Calu3 (cell line): ENCODE results near the gene TBC1D9B. TPM values are rescaled to one million over a fixed set of nuclear protein-coding genes. Genes with fewer than 3 reads are reported as not detected.
A peak's percentile ranks its signal among the peaks of the same experiment; 100 is the strongest.

ENCODE experiments used
- BruUV-seq: library from RNA; stranded (reverse); fragments of 400-500 nt; replicated peaks from 2 replicates; lab custom pipeline; 2021; lab: Mats Ljungman, UMichigan
- CTCF ChIA-PET: fragments of 300-600 bp; sonication (Branson Sonifier 250); formaldehyde crosslinking; loops from one replicate; lab custom pipeline; 2022; ENCODE audit warnings: antibody characterized with exemption; lab: Charles Lee
- DNase-seq: peaks from one replicate; pipeline ENCODE4 v3.0.0; 2022
- H3K27ac Mint-ChIP-seq: one replicate; pipeline ENCODE4 v1.8.0; 2022; ENCODE audit warnings: mixed read lengths; ENCODE audit not compliant: unreplicated experiment
- H3K27me3 Mint-ChIP-seq: one replicate; pipeline ENCODE4 v1.8.0; 2022; ENCODE audit warnings: mixed read lengths; ENCODE audit not compliant: unreplicated experiment
- H3K36me3 Mint-ChIP-seq: one replicate; pipeline ENCODE4 v1.8.0; 2022; ENCODE audit warnings: mild to moderate bottlenecking, moderate library complexity, mixed read lengths; ENCODE audit not compliant: insufficient read depth, unreplicated experiment
- H3K4me1 Mint-ChIP-seq: one replicate; pipeline ENCODE4 v1.8.0; 2022; ENCODE audit warnings: mild to moderate bottlenecking, low read depth, mixed read lengths; ENCODE audit not compliant: unreplicated experiment
- H3K4me3 Mint-ChIP-seq: one replicate; pipeline ENCODE4 v1.8.0; 2022; ENCODE audit warnings: mild to moderate bottlenecking, low read depth, moderate library complexity, mixed read lengths; ENCODE audit not compliant: unreplicated experiment
- H3K9me3 Mint-ChIP-seq: one replicate; pipeline ENCODE4 v1.8.0; 2022; ENCODE audit warnings: low read depth, mixed read lengths; ENCODE audit not compliant: unreplicated experiment
- intact Hi-C: fragments of 100-400 bp; cut with micrococcal nuclease; formaldehyde crosslinking; loops from one replicate; pipeline ENCODE4 v1.10.0; 2022; ENCODE audit not compliant: unreplicated experiment
- total RNA-seq: library from RNA; stranded (reverse); gene quantifications from 2 replicates; pipeline ENCODE4 v1.2.3, GENCODE V29; 2022
- TF ChIP-seq, protein P1 (sequence below): fragments of 200-600 bp; IDR thresholded peaks from one replicate; pipeline ENCODE4 v1.8.0; 2022; ENCODE audit warnings: antibody characterized with exemption; ENCODE audit not compliant: unreplicated experiment

The TBC1D9B gene
- total RNA-seq, 1 experiment from 2014 or later = 148 TPM

DNA sequence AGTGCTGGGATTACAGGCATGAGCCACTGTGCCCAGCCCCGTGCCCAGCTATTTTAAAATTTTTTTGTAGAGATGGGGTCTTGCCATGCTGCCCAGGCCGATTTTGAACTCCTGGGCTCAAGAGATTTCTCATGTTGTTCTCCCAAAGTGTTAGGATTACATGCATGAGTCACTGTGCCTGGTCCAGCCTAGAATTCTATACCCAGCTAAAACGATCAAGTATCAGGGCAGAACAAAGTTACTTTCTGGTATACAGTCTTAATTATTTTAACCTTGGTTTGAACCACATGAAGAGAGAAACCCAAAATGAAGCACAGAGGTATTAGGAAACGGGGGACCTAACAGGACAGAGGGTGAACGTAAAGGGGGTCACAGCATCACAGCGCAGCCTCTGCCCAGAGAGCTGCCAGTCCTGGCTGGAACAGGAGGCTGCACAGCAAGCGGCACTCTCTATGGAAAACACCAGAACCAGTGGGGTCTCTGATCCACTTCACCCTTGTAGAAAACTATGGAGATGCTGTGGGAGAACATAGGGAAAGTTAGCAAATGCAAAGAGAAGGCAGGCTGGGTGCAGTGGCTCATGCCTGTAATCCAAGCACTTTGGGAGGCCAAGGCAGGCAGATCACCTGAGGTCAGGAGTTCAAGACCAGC, 76.8 kb downstream of the TBC1D9B start:
- peak overlapping the region; percentile 19 for H3K4me3 Mint-ChIP-seq
- intact Hi-C loops = no loop called here
- H3K27ac Mint-ChIP-seq = peak overlapping the region; percentile 60
- no peaks in the 10 kb centered on the region for H3K27me3 Mint-ChIP-seq
- BruUV-seq = no TSS peak
- peaks cover 68% of the 10 kb centered on the region for H3K4me1 Mint-ChIP-seq
- DNase-seq = no peak
- CTCF ChIA-PET = no interaction called here
- peaks cover 96% of the 10 kb centered on the region for H3K36me3 Mint-ChIP-seq
- TF ChIP-seq, protein P1, sequence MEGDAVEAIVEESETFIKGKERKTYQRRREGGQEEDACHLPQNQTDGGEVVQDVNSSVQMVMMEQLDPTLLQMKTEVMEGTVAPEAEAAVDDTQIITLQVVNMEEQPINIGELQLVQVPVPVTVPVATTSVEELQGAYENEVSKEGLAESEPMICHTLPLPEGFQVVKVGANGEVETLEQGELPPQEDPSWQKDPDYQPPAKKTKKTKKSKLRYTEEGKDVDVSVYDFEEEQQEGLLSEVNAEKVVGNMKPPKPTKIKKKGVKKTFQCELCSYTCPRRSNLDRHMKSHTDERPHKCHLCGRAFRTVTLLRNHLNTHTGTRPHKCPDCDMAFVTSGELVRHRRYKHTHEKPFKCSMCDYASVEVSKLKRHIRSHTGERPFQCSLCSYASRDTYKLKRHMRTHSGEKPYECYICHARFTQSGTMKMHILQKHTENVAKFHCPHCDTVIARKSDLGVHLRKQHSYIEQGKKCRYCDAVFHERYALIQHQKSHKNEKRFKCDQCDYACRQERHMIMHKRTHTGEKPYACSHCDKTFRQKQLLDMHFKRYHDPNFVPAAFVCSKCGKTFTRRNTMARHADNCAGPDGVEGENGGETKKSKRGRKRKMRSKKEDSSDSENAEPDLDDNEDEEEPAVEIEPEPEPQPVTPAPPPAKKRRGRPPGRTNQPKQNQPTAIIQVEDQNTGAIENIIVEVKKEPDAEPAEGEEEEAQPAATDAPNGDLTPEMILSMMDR = no peak
- H3K9me3 Mint-ChIP-seq = no peaks in the 10 kb centered on the region

DNA sequence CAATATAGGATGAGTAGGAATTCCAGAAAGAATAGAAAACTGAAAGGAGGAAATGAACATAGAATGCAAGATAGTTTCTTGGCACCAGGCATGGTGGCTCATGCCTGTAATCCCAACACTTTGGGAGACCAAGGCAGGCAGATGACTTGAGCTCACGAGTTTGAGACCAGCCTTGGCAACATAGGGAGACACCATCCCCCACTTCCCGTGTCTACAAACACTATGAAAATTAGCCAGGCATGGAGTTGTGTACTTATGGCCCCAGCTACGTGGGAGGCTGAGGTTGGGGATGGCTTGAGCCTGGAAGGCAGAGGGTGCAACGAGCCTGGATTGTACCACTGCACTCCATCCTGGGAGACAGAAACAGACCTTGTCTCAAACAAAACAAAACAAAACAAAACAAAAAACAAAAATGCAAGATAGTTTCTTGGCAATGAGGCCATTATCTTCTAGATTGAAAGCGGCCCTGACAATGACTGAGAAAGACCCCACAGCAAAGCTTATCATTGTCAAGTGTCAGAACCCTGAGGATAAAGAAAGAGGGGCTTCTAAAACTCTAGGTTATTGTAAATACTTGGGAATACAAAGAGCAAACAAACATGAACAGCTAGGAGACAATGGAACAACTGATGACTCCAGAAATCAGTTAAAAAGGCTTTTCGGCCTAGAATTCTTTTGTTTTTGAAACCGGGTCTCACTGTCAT, 77.8 kb downstream of the TBC1D9B start:
- no peaks in the 10 kb centered on the region for H3K27me3 Mint-ChIP-seq
- H3K27ac Mint-ChIP-seq = peak overlapping the region; percentile 60
- intact Hi-C loops = no loop called here
- no peaks in the 10 kb centered on the region for H3K9me3 Mint-ChIP-seq
- H3K4me3 Mint-ChIP-seq = peak overlapping the region; percentile 24
- peaks cover 78% of the 10 kb centered on the region for H3K4me1 Mint-ChIP-seq
- DNase-seq = no peak
- H3K36me3 Mint-ChIP-seq = peaks cover 96% of the 10 kb centered on the region
- BruUV-seq = no TSS peak
- TF ChIP-seq, protein P1 = no peak
- CTCF ChIA-PET = no interaction called here

DNA sequence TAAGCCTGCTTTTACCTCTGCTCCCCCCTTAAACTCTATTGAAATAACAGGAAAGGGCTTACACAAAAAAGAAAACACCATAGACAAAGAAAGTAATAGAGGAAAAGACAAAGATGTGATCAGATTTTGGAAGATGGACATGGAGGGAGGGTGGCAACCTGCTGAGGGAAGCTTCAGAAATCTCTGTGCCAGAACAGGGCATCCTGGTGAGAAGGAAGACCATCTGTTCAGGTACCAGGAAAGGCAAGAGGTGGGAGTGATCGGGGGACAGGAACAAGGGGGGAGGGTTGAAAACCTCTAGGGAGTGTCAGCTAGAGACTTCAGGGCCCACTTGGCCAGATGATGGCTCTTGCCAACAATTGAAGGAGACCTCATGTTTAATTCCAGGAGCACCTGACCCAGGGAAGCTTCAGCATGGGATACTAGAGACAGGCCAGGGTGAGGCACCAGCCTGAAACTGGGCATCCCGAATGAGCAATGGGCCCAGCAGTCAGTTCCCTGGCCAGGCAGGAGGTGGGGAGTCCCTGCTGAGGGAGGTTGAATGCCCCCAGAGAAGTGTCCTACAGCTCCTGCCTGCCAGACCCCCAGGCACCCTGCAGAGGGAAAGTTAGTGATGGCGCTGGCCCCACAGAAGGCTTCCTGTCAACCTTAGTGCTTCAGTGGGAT, 78.8 kb downstream of the TBC1D9B start:
- H3K4me3 Mint-ChIP-seq = no peak overlapping the region
- DNase-seq = no peak
- H3K27ac Mint-ChIP-seq = peak overlapping the region; percentile 60
- peaks cover 100% of the 10 kb centered on the region for H3K36me3 Mint-ChIP-seq
- intact Hi-C loops = no loop called here
- TF ChIP-seq, protein P1 = no peak
- no peaks in the 10 kb centered on the region for H3K27me3 Mint-ChIP-seq
- CTCF ChIA-PET = no interaction called here
- BruUV-seq = no TSS peak
- peaks cover 84% of the 10 kb centered on the region for H3K4me1 Mint-ChIP-seq
- H3K9me3 Mint-ChIP-seq = no peaks in the 10 kb centered on the region

DNA sequence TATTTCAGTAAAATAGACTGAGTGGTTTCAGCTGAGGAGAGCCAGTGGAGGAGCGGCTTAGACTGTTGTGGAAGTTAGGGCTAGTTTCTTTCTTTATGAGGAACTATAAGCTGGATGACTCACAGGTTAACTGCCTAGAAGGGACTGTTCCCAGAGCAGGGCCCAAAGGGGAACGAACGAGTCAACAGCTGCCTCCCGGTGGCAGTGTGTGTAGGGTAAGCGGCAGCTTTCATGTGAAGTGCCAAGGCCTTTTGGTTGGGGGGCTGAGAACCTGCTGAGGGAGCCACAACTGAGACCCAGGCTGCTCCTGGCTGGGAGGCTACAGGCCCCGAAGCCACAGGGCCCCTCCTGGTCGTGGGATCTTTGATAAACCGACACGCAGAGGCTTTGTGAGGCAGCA, 80.0 kb downstream of the TBC1D9B start:
- CTCF ChIA-PET = interaction anchor here (1.2 kb wide), 1 partner anchor 10 kb away, joined by 3 read pairs; no protein-coding TSS in a partner anchor
- Mint-ChIP-seq H3K36me3 (peaks cover 100% of the 10 kb centered on the region), H3K9me3 (no peaks in the 10 kb centered on the region), H3K4me3 (peak overlapping the region; percentile 97), H3K27me3 (no peaks in the 10 kb centered on the region), H3K4me1 (peaks cover 74% of the 10 kb centered on the region), H3K27ac (peak overlapping the region; percentile 74)
- intact Hi-C loops = no loop called here
- DNase-seq = no peak
- no TSS peak for BruUV-seq
- TF ChIP-seq, protein P1 = no peak
